Left lung (tissue), 10 donors: ENCODE data around the gene KLHL42. TPM values are rescaled to one million over a fixed set of nuclear protein-coding genes. Genes with fewer than 3 reads are reported as not detected.

ENCODE experiments used
- ATAC-seq: fragments of 200-7000 bp; cut with Tn5 transposase; one replicate; pipeline ENCODE4 v1.9.1; 2020; ENCODE audit warnings: moderate library complexity
- DNase-seq, 4 donors: peaks; one replicate each; pipeline ENCODE4 v3.0.0-alpha.2; 2013 to 2020
- H3K27ac ChIP-seq, 2 donors: fragments of 200-600 bp; sonication (generic) in 1 of 2; one replicate each; pipeline versions ENCODE4 v1.5.0 to v1.8.0; 2020 to 2021
- H3K27me3 ChIP-seq, 2 donors: fragments of 200-600 bp; sonication (generic) in 1 of 2; one replicate each; pipeline versions ENCODE4 v1.5.0 to v1.8.0; 2020 to 2021
- H3K36me3 ChIP-seq, 2 donors: fragments of 200-600 bp; sonication (generic) in 1 of 2; one replicate each; pipeline versions ENCODE4 v1.5.0 to v1.8.0; 2020 to 2021
- H3K4me1 ChIP-seq, 2 donors: fragments of 200-600 bp; one replicate each; pipeline ENCODE4 v1.8.0; 2021
- H3K4me3 ChIP-seq, 2 donors: fragments of 200-600 bp; sonication (generic) in 1 of 2; one replicate each; pipeline versions ENCODE4 v1.5.0 to v1.8.0; 2020 to 2021; ENCODE audit warnings: mild to moderate bottlenecking in 1 of 2
- H3K9me3 ChIP-seq, 2 donors: fragments of 200-600 bp; sonication (generic) in 1 of 2; one replicate each; pipeline versions ENCODE4 v1.5.0 to v1.8.0; 2020 to 2021
- intact Hi-C, 2 donors: fragments of 100-400 bp; cut with DNase I; formaldehyde crosslinking; loops; one replicate each; pipeline versions ENCODE4 v1.11.2 to v1.14.2; 2022
- polyA plus RNA-seq, 6 donors: library from polyadenylated mRNA; unstranded; fragments of 120-200 nt; gene quantifications; one replicate each; pipeline ENCODE4 v1.2.1, GENCODE V29; 2013; ENCODE audit not compliant: insufficient read length in 6 of 6
- total RNA-seq, 2 donors: library from RNA; stranded (reverse); fragmentation: NEBNext Ultra II Directional; extraction: Animal tissue kit (Norgen Biotek cat#: 25700); gene quantifications; one replicate each; pipeline ENCODE4 v1.2.1, GENCODE V29; 2021
- TF ChIP-seq, protein P1 (sequence below), 2 donors: fragments of 200-600 bp; sonication (generic) in 1 of 2; IDR thresholded peaks; one replicate each; pipeline versions ENCODE4 v1.5.0 to v1.8.0; 2021; ENCODE audit warnings: antibody characterized with exemption in 2 of 2
- donor health status: DM: no; HTN: yes; CAD: no.
- donor health status: DM: no; HTN: no; CAD: no.

Gene KLHL42
- total and polyA plus RNA-seq, 8 donors: 21.2 to 39.9 (median 34.9) TPM

DNA sequence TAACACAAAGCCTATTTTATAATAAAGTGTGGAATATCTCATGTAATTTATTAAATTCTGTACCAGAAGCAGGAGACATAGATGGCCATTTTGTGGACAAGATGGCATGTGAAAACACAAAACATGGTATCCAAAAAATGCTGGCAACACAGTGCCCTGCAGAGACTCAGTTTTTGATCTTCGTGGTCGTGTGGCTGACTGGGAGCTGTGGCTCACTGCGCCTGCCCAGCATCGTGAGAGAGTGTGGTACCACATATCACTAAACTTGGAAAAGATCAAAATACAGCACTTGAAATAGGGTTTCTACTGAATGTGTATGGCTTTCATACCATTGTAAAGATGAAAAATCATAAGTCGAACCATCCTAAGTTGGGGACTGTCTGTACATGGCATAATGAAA is 43.0 kb downstream of the KLHL42 start:
- intact Hi-C loops: no loop called here
- TF ChIP-seq, protein P1, sequence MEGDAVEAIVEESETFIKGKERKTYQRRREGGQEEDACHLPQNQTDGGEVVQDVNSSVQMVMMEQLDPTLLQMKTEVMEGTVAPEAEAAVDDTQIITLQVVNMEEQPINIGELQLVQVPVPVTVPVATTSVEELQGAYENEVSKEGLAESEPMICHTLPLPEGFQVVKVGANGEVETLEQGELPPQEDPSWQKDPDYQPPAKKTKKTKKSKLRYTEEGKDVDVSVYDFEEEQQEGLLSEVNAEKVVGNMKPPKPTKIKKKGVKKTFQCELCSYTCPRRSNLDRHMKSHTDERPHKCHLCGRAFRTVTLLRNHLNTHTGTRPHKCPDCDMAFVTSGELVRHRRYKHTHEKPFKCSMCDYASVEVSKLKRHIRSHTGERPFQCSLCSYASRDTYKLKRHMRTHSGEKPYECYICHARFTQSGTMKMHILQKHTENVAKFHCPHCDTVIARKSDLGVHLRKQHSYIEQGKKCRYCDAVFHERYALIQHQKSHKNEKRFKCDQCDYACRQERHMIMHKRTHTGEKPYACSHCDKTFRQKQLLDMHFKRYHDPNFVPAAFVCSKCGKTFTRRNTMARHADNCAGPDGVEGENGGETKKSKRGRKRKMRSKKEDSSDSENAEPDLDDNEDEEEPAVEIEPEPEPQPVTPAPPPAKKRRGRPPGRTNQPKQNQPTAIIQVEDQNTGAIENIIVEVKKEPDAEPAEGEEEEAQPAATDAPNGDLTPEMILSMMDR (IDR thresholded peaks at IDR 0.05): no peak
- Histone ChIP-seq H3K36me3 (no peaks in the 10 kb centered on the region), H3K4me1 (peaks cover 6 to 11% of the 10 kb centered on the region in 2 donors), H3K27me3 (no peaks in the 10 kb centered on the region), H3K4me3 (no peak overlapping the region), H3K27ac (no peak overlapping the region), H3K9me3 (no peaks in the 10 kb centered on the region)
- no peak for ATAC-seq
- DNase-seq: no peak

DNA sequence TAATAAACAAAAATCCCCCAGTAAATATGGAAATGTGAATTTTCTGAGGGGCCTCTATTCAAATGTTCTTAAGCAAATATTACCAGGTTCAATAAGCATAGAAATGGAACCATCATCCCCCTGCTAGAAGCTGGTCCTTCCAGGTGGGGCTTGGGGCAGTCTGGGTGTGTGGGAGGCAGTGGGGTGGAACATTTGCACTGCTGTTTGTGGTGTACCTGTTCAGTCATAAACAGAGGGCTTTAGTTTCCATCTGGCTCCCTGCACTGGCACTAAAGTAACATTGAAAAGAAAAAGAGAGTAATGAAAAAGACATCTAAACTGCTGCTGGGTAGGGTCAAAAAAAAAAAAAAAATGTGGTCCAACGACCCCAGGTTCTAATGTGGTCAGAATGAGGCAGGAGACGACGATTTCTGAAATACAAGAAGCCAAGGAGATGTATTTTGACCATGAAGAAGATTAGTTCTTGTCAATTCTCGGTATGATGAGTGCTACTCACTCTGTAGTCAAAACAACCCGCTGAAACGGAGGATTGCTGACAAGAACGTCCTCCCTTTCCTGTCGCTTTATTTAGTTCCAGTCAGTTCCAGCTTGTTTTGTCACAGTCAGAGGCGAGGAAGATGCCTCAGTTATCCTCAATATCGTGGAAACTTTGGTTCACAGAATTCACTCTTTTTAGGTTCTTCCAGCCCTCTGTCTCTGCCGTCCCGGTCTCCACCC is 44.3 kb downstream of the KLHL42 start:
- H3K27me3 ChIP-seq: no peaks in the 10 kb centered on the region
- DNase-seq: no peak
- H3K4me3 ChIP-seq: no peak overlapping the region
- H3K4me1 ChIP-seq: peaks cover 6 to 8% of the 10 kb centered on the region in 2 donors
- no peak overlapping the region for H3K27ac ChIP-seq
- H3K36me3 ChIP-seq: no peaks in the 10 kb centered on the region
- TF ChIP-seq, protein P1 (IDR thresholded peaks at IDR 0.05): no peak
- no peak for ATAC-seq
- no peaks in the 10 kb centered on the region for H3K9me3 ChIP-seq
- intact Hi-C loops: no loop called here

DNA sequence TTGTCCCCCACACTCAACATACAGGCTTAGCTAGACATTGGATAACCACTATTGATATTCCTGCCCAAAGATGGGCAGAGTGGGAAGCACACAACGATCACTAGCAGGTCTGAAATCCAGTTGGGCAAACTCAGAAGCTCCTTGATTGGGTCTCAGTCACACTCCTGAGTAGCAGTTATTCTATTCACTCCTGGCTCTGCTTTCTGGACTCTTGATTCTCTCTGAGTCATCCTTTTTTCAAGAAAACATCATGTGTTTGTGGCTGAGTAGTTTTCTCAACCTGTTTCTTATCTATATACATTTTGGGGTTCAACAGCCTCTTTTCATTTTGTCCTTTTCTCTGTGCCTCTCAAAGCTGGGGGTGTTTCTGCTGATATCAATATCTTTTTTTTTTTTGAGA is 46.0 kb downstream of the KLHL42 start:
- Histone ChIP-seq H3K4me1 (peaks cover 4% of the 10 kb centered on the region in 2 donors), H3K4me3 (no peak overlapping the region), H3K27me3 (no peaks in the 10 kb centered on the region), H3K9me3 (no peaks in the 10 kb centered on the region), H3K36me3 (no peaks in the 10 kb centered on the region), H3K27ac (no peak overlapping the region)
- DNase-seq (no peak), ATAC-seq (no peak)
- TF ChIP-seq, protein P1 (IDR thresholded peaks at IDR 0.05): no peak
- intact Hi-C loops: no loop called here

DNA sequence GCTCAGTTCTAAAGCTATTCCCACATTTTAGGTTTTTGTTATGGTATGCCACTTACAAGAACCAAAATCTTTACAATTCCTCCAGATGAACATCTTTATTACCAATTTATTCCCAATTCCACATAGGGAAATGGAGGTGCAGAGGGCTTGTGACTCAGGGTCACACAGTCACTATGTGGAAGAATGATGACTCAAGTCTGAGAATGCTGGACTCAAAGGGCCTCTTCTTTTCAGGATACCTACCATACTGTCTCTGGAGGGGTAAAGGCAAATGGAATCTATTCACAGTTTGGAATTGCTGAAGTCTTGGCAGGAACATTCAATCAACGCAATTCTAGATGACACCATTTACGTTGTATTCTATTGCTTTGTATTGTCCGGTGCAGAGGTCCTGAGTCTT is 48.2 kb downstream of the KLHL42 start:
- intact Hi-C loops: no loop called here
- no peak for DNase-seq
- Histone ChIP-seq H3K4me1 (no peaks in the 10 kb centered on the region), H3K27me3 (no peaks in the 10 kb centered on the region), H3K9me3 (no peaks in the 10 kb centered on the region), H3K27ac (no peak overlapping the region), H3K36me3 (no peaks in the 10 kb centered on the region), H3K4me3 (no peak overlapping the region)
- TF ChIP-seq, protein P1 (IDR thresholded peaks at IDR 0.05): no peak
- no peak for ATAC-seq

DNA sequence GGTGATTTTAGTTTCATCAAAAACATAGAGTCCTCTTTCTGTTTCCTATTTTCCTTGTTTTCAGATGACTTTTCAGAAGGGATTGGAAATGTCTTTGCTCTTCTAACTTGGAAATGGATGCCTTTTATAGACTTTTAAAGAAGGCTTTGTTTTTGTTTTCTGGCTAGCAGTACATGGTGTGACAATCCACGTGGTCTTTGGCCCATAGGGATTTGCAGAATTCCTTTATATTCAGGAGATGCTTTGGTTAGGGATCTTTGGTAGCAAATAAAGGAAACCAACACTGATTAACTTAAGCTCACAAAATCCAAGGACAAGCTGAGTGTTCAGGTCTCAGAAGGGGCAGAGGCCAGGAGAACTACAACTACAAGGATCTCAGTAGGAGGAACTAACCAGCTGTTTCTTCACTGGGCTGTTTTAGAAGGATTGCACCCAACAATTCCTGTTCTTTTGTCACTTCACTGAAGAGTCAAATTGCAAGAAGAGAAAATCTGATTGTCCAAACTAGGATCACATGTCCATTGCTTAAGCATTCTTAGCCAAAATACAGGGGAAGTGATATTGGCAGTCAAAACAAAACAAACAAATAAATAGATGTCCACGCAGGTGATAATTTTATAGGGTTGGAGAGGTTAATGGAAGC is 58.6 kb downstream of the KLHL42 start:
- Histone ChIP-seq H3K27ac (no peak overlapping the region), H3K27me3 (no peaks in the 10 kb centered on the region), H3K9me3 (peaks cover 0 to 9% of the 10 kb centered on the region in 2 donors), H3K4me3 (no peak overlapping the region), H3K36me3 (no peaks in the 10 kb centered on the region), H3K4me1 (no peaks in the 10 kb centered on the region)
- intact Hi-C loops: no loop called here
- ATAC-seq (no peak), DNase-seq (no peak)
- TF ChIP-seq, protein P1 (IDR thresholded peaks at IDR 0.05): no peak
